HepG2 (cell line): Measurements from ENCODE around the gene VPS25. TPM values are rescaled to one million over a fixed set of nuclear protein-coding genes. Genes with fewer than 3 reads are reported as not detected.

ENCODE experiments used
- CBFB ChIP-seq: sonication (generic); formaldehyde crosslinking; IDR thresholded peaks from 2 replicates; pipeline ENCODE4 v1.4.0; 2020; ENCODE audit warnings: missing genetic modification reagents
- FOSL1 ChIP-seq: sonication (generic); formaldehyde crosslinking; IDR thresholded peaks from 2 replicates; pipeline ENCODE4 v1.9.0; 2021; ENCODE audit warnings: missing genetic modification reagents, borderline replicate concordance
- NPAS2 ChIP-seq: sonication (generic); formaldehyde crosslinking; IDR thresholded peaks from 2 replicates; pipeline ENCODE4 v1.8.0; 2022; ENCODE audit warnings: mild to moderate bottlenecking, missing genetic modification reagents, borderline replicate concordance
- NR2C2 ChIP-seq: sonication (generic); formaldehyde crosslinking; IDR thresholded peaks from 2 replicates; pipeline ENCODE4 v1.4.0; 2020; ENCODE audit warnings: missing genetic modification reagents, mild to moderate bottlenecking, moderate library complexity, borderline replicate concordance
- PTBP1 ChIP-seq: fragments of 200-400 bp; formaldehyde crosslinking; IDR thresholded peaks from 2 replicates; pipeline ENCODE4 v1.6.1; 2018; ENCODE audit warnings: low read length, low read depth; ENCODE audit not compliant: poor library complexity, severe bottlenecking
- RARA ChIP-seq: IDR thresholded peaks from 2 replicates; pipeline ENCODE4 v1.6.1; 2016; ENCODE audit warnings: missing genetic modification reagents, missing compliant biosample characterization
- RFX5 ChIP-seq: IDR thresholded peaks from 2 replicates; pipeline ENCODE4 v1.6.1; 2011; ENCODE audit warnings: low read depth, low read length, improper control_type of control experiment
- TBL1XR1 ChIP-seq: fragments of 150-350 bp; IDR thresholded peaks from 2 replicates; pipeline ENCODE4 v1.6.1; 2014; ENCODE audit warnings: borderline replicate concordance, low read length; ENCODE audit not compliant: partially characterized antibody
- ZFP36L1 ChIP-seq: sonication (generic); formaldehyde crosslinking; IDR thresholded peaks from 2 replicates; pipeline ENCODE4 v1.8.0; 2022; ENCODE audit warnings: mild to moderate bottlenecking, missing genetic modification reagents, moderate library complexity
- ZNF34 ChIP-seq: sonication (generic); formaldehyde crosslinking; IDR thresholded peaks from 2 replicates; pipeline ENCODE4 v1.4.0; 2020; ENCODE audit warnings: mild to moderate bottlenecking, missing genetic modification reagents, borderline replicate concordance
- ZNF678 ChIP-seq: sonication (generic); formaldehyde crosslinking; IDR thresholded peaks from 2 replicates; pipeline ENCODE4 v1.4.0; 2020; ENCODE audit warnings: mild to moderate bottlenecking, missing genetic modification reagents
- ZNF776 ChIP-seq: sonication (generic); formaldehyde crosslinking; IDR thresholded peaks from 2 replicates; pipeline ENCODE4 v1.4.0; 2020; ENCODE audit warnings: mild to moderate bottlenecking, missing genetic modification reagents
- ZSCAN21 ChIP-seq: sonication (generic); formaldehyde crosslinking; IDR thresholded peaks from 2 replicates; pipeline ENCODE4 v1.8.0; 2022; ENCODE audit warnings: mild to moderate bottlenecking, missing genetic modification reagents, moderate library complexity, borderline replicate concordance
- polyA plus RNA-seq, 8 experiments: library from polyadenylated mRNA; depleted of rRNA in 3 of 8; stranded (reverse) in 7 of 8; unstranded in 1 of 8; fragments of >200 nt; fragmentation: Illumina TruSeq in 4 of 8; extraction: Trizol in 4 of 8; gene quantifications; 2 replicates each; pipeline versions ENCODE4 v1.2.1 to v1.2.3, GENCODE V29; 2011 to 2016; ENCODE audit warnings: low read depth in 4 of 8, missing spikeins in 1 of 8, mixed read lengths in 1 of 8; ENCODE audit not compliant: insufficient read depth in 1 of 8
- total RNA-seq, 5 experiments: library from RNA; depleted of rRNA; stranded (reverse); fragments of >200 nt; fragmentation: Illumina TruSeq; extraction: Trizol; gene quantifications; 2 replicates each; pipeline ENCODE4 v1.2.3, GENCODE V29; 2016; ENCODE audit warnings: low read depth in 1 of 5
- TF ChIP-seq, protein P1 (sequence below): sonication (generic); formaldehyde crosslinking; IDR thresholded peaks from 2 replicates; pipeline ENCODE4 v1.5.0; 2020; ENCODE audit warnings: missing genetic modification reagents
- TF ChIP-seq, protein P2 (sequence below): sonication (generic); formaldehyde crosslinking; IDR thresholded peaks from 2 replicates; pipeline ENCODE4 v1.5.0; 2020; ENCODE audit warnings: missing genetic modification reagents, mild to moderate bottlenecking, borderline replicate concordance
- TF ChIP-seq, protein P3 (sequence below): sonication (generic); formaldehyde crosslinking; IDR thresholded peaks from 2 replicates; pipeline ENCODE4 v1.8.1; 2023; ENCODE audit warnings: mild to moderate bottlenecking, missing genetic modification reagents
- TF ChIP-seq, protein P4 (sequence below): sonication (generic); formaldehyde crosslinking; IDR thresholded peaks from 2 replicates; pipeline ENCODE4 v1.8.1; 2023; ENCODE audit warnings: missing genetic modification reagents, mild to moderate bottlenecking, borderline replicate concordance
- TF ChIP-seq, protein P5 (sequence below): IDR thresholded peaks from 2 replicates; pipeline ENCODE4 v1.6.1; 2016; ENCODE audit warnings: missing biosample characterization, missing genetic modification reagents, low read depth
- TF ChIP-seq, protein P6 (sequence below): sonication (generic); formaldehyde crosslinking; IDR thresholded peaks from 2 replicates; pipeline ENCODE4 v1.4.0; 2020; ENCODE audit warnings: mild to moderate bottlenecking, missing genetic modification reagents
- TF ChIP-seq, protein P7 (sequence below), 2 experiments: sonication (generic) in 1 of 2; formaldehyde crosslinking in 1 of 2; IDR thresholded peaks; 2 replicates each; pipeline versions ENCODE4 v1.4.0 to v1.6.1; 2018 to 2020; ENCODE audit warnings: missing genetic modification reagents in 2 of 2, borderline replicate concordance in 1 of 2, low read depth in 1 of 2, mild to moderate bottlenecking in 1 of 2, missing biosample characterization in 1 of 2

The VPS25 gene
- total and polyA plus RNA-seq, 2 of the 13 experiments (the other 11 are each of a cell fraction or from before 2014, with no cell fraction given), result 161 to 249 TPM

DNA sequence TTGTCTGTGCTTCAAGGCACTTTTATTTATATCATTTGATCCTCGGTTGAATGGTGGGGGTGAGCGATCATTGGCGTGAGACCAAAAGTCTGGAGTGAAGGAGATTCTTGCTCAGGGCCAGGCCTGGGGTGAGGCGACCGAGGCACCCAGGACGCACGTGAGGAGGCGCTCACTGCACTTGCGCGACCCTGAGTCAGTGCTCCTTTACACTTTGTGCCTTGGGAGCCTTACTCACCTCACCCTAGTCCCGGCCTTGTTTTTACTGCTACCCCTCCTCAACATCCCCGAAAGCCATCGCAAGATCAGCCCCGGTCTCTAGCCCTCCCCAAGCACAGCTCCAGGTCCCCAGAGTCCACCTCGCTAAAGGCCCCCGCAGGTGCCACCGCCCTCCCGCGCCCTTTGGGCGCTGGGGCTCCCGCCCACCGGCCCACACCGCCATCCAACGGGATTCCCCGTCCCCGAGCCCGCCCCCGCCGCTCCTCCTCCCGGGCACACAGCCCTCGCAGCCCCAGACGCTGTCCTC lies 28.9 kb upstream of the VPS25 start (continued):
- peak; percentile 49; the same call in 1 of the 2 replicates for TF ChIP-seq FOSL1
- TF ChIP-seq, protein P1, sequence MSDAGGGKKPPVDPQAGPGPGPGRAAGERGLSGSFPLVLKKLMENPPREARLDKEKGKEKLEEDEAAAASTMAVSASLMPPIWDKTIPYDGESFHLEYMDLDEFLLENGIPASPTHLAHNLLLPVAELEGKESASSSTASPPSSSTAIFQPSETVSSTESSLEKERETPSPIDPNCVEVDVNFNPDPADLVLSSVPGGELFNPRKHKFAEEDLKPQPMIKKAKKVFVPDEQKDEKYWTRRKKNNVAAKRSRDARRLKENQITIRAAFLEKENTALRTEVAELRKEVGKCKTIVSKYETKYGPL (CRISPR knock-in tag), result no peak
- no peak for TF ChIP-seq ZSCAN21 (CRISPR knock-in tag)
- TF ChIP-seq, protein P2, sequence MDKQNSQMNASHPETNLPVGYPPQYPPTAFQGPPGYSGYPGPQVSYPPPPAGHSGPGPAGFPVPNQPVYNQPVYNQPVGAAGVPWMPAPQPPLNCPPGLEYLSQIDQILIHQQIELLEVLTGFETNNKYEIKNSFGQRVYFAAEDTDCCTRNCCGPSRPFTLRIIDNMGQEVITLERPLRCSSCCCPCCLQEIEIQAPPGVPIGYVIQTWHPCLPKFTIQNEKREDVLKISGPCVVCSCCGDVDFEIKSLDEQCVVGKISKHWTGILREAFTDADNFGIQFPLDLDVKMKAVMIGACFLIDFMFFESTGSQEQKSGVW (CRISPR knock-in tag), result no peak
- peak; percentile 3; the same call in 1 of the 2 replicates for TF ChIP-seq ZNF34 (CRISPR knock-in tag)
- no peak for TF ChIP-seq NPAS2 (CRISPR knock-in tag)
- TF ChIP-seq, protein P3, sequence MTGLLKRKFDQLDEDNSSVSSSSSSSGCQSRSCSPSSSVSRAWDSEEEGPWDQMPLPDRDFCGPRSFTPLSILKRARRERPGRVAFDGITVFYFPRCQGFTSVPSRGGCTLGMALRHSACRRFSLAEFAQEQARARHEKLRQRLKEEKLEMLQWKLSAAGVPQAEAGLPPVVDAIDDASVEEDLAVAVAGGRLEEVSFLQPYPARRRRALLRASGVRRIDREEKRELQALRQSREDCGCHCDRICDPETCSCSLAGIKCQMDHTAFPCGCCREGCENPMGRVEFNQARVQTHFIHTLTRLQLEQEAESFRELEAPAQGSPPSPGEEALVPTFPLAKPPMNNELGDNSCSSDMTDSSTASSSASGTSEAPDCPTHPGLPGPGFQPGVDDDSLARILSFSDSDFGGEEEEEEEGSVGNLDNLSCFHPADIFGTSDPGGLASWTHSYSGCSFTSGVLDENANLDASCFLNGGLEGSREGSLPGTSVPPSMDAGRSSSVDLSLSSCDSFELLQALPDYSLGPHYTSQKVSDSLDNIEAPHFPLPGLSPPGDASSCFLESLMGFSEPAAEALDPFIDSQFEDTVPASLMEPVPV (CRISPR knock-in tag), result no peak
- TF ChIP-seq CBFB (CRISPR knock-in tag), result no peak
- TF ChIP-seq, protein P4, sequence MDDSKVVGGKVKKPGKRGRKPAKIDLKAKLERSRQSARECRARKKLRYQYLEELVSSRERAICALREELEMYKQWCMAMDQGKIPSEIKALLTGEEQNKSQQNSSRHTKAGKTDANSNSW (CRISPR knock-in tag), result peak; percentile 18; the same call in 1 of the 2 replicates
- TF ChIP-seq, protein P5, sequence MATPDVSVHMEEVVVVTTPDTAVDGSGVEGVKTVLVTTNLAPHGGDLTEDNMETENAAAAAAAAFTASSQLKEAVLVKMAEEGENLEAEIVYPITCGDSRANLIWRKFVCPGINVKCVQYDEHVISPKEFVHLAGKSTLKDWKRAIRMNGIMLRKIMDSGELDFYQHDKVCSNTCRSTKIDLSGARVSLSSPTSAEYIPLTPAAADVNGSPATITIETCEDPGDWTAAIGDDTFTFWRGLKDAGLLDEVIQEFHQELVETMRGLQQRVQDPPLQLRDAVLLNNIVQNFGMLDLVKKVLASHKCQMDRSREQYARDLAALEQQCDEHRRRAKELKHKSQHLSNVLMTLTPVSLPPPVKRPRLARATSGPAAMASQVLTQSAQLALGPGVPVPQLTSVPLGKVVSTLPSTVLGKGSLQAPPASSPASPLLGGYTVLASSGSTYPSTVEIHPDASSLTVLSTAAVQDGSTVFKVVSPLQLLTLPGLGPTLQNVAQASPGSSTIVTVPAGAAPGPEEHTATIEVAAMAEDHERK (CRISPR knock-in tag), result no peak
- no peak; the same call in 1 of the 2 replicates for TF ChIP-seq NR2C2
- TF ChIP-seq, protein P6, sequence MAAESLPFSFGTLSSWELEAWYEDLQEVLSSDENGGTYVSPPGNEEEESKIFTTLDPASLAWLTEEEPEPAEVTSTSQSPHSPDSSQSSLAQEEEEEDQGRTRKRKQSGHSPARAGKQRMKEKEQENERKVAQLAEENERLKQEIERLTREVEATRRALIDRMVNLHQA (CRISPR knock-in tag), result no peak
- no peak for TF ChIP-seq RFX5
- TF ChIP-seq ZNF678 (CRISPR knock-in tag), result no peak; the same call in 1 of the 2 replicates
- no peak for TF ChIP-seq TBL1XR1
- TF ChIP-seq ZNF776 (CRISPR knock-in tag), result no peak
- TF ChIP-seq RARA (CRISPR knock-in tag), result peak; percentile 21; the same call in 1 of the 2 replicates
- no peak for TF ChIP-seq PTBP1
- TF ChIP-seq, protein P7, sequence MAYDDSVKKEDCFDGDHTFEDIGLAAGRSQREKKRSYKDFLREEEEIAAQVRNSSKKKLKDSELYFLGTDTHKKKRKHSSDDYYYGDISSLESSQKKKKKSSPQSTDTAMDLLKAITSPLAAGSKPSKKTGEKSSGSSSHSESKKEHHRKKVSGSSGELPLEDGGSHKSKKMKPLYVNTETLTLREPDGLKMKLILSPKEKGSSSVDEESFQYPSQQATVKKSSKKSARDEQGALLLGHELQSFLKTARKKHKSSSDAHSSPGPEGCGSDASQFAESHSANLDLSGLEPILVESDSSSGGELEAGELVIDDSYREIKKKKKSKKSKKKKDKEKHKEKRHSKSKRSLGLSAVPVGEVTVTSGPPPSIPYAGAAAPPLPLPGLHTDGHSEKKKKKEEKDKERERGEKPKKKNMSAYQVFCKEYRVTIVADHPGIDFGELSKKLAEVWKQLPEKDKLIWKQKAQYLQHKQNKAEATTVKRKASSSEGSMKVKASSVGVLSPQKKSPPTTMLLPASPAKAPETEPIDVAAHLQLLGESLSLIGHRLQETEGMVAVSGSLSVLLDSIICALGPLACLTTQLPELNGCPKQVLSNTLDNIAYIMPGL (CRISPR knock-in tag; IDR thresholded peaks at IDR 0.05; ENCODE audit: borderline replicate concordance in 1 of 2, low read depth in 1 of 2), result no peak; a peak in 1 of 4 replicates
- TF ChIP-seq ZFP36L1 (CRISPR knock-in tag), result 0 out of 2 replicates have a peak, but pooled peaks have one; percentile 70
